ENCODE measurements around the gene RRP7A.
"Not testable (repeated sequence)": the region's sequence is repeated elsewhere in the genome, so short reads cannot be mapped to it uniquely, and the experiment has no call there.

The RRP7A gene

DNA sequence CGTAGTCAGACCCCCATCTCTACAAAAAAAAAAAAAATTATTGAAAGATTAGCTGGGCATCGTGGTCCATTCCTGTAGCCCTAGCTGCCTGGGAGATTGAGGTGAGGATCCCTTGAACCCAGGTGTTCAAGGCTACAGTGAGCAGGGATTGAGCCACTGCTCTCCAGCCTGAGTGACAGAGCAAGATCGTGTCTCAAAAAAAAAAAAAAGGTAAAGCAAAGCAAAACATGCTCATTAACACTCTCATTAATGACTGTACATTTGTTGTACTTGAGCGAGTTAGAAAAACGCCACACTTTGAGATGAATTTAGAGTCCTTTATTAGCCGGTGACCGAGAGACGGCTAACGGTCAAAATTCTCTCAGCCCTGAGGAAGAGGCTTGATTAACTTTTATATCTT lies 28.0 kb upstream of the RRP7A start:
- H3K27me3 Mint-ChIP-seq, result no peaks in the 10 kb centered on the region
- H3K36me3 Mint-ChIP-seq, result no peaks in the 10 kb centered on the region
- peaks cover 15% of the 10 kb centered on the region for H3K4me1 Mint-ChIP-seq
- H3K27ac Mint-ChIP-seq, result no peak overlapping the region
- H3K4me3 Mint-ChIP-seq, result no peak overlapping the region
- no peaks in the 10 kb centered on the region for H3K9me3 Mint-ChIP-seq

GRCh38 chr22:42544686-42545085 lies 25.1 kb upstream of the RRP7A start:
- no peaks in the 10 kb centered on the region for H3K4me1 Mint-ChIP-seq
- no peak overlapping the region for H3K4me3 Mint-ChIP-seq
- H3K9me3 Mint-ChIP-seq, result no peaks in the 10 kb centered on the region
- no peak overlapping the region for H3K27ac Mint-ChIP-seq
- no peaks in the 10 kb centered on the region for H3K36me3 Mint-ChIP-seq
- no peaks in the 10 kb centered on the region for H3K27me3 Mint-ChIP-seq

GRCh38 chr22:42539236-42539771 lies 19.7 kb upstream of the RRP7A start:
- not testable (repeated sequence) for H3K9me3 Mint-ChIP-seq, H3K4me1 Mint-ChIP-seq, H3K4me3 Mint-ChIP-seq, H3K27me3 Mint-ChIP-seq, H3K36me3 Mint-ChIP-seq, H3K27ac Mint-ChIP-seq

- peaks cover 16% of the 10 kb centered on the region for H3K4me1 Mint-ChIP-seq
- not testable (repeated sequence) for H3K36me3 Mint-ChIP-seq, H3K27me3 Mint-ChIP-seq, H3K9me3 Mint-ChIP-seq, H3K27ac Mint-ChIP-seq, H3K4me3 Mint-ChIP-seq
These were observed 17.7 kb upstream of the RRP7A start for GRCh38 chr22:42537199-42537831.

- H3K27me3 Mint-ChIP-seq, H3K27ac Mint-ChIP-seq, H3K4me3 Mint-ChIP-seq, H3K9me3 Mint-ChIP-seq, H3K36me3 Mint-ChIP-seq: not testable (repeated sequence)
- H3K4me1 Mint-ChIP-seq, result peaks cover 16% of the 10 kb centered on the region
These were observed 17.0 kb upstream of the RRP7A start for GRCh38 chr22:42536634-42537033.

DNA sequence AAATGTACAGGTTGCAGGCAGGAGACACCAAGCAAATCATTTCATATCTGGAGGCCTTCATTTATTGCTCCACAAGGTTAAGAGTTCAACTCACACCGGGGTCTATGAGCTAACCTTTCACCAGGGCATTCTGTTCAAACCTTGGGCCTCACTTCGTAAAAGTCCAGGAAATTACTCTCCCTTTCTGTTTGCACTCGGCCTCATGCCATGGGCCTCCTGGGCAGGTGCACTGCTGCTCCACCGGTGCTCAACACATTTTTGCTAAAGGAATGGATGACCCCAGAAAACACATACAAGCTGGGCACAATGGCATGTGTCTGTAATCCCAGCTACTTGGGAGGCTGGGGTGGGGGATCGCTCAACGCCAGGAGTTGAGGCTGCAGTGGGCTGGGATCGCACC lies 16.6 kb upstream of the RRP7A start:
- no peak overlapping the region for H3K27ac Mint-ChIP-seq
- no peaks in the 10 kb centered on the region for H3K36me3 Mint-ChIP-seq
- H3K4me1 Mint-ChIP-seq, result peaks cover 16% of the 10 kb centered on the region
- H3K9me3 Mint-ChIP-seq, result no peaks in the 10 kb centered on the region
- H3K4me3 Mint-ChIP-seq, result peak overlapping the region; percentile 20
- H3K27me3 Mint-ChIP-seq, result no peaks in the 10 kb centered on the region

GRCh38 chr22:42535082-42535731 lies 15.6 kb upstream of the RRP7A start:
- peaks cover 16% of the 10 kb centered on the region for H3K4me1 Mint-ChIP-seq
- H3K27me3 Mint-ChIP-seq, H3K9me3 Mint-ChIP-seq, H3K36me3 Mint-ChIP-seq, H3K27ac Mint-ChIP-seq, H3K4me3 Mint-ChIP-seq: not testable (repeated sequence)

GRCh38 chr22:42533638-42533977 lies 14.0 kb upstream of the RRP7A start:
- Mint-ChIP-seq H3K36me3 (no peaks in the 10 kb centered on the region), H3K27ac (peak overlapping the region; percentile 16), H3K9me3 (no peaks in the 10 kb centered on the region), H3K4me3 (peak overlapping the region; percentile 75), H3K4me1 (peaks cover 16% of the 10 kb centered on the region), H3K27me3 (no peaks in the 10 kb centered on the region)

GRCh38 chr22:42531401-42532084 lies 11.9 kb upstream of the RRP7A start:
- not testable (repeated sequence) for H3K9me3 Mint-ChIP-seq, H3K27me3 Mint-ChIP-seq, H3K4me3 Mint-ChIP-seq, H3K27ac Mint-ChIP-seq, H3K36me3 Mint-ChIP-seq, H3K4me1 Mint-ChIP-seq

- not testable (repeated sequence) for H3K27me3 Mint-ChIP-seq, H3K4me1 Mint-ChIP-seq, H3K36me3 Mint-ChIP-seq, H3K27ac Mint-ChIP-seq, H3K4me3 Mint-ChIP-seq, H3K9me3 Mint-ChIP-seq
These were observed 9.8 kb upstream of the RRP7A start for GRCh38 chr22:42529435-42529834.

DNA sequence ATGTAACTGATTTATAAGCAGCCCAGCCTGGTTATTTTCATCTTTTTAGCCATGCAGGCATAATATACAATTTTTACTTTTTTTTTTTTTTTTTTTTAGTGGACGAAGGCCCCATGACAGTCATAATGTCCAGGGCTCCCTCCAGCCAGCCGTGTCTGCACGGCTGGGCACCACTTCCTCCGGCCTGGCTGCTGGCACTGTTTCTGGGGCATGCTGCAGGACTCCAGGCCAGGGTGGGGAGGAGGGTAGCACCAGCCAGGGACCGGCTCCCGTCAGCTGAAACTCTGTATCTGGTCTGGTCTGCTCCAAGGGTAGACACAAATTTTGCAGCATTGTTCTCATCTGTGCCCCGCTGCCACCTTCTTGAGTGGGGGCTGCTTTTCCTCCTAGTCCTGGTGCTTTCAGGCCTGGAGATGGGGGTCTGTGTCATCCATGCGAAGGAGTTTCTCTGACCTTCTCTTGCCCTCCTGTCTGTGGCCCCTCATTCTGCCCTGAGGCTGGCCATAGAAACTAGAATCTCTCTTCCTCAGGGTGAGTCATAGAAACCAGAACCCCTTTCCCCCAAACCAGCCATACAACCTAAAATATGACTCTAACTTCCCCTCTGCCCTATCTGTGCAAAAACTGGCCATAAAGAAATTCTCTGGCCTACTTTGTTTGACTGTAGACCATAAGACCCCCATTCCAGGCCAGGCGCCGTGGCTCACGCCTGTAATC lies 9.2 kb upstream of the RRP7A start:
- no peaks in the 10 kb centered on the region for H3K36me3 Mint-ChIP-seq
- peaks cover 7% of the 10 kb centered on the region for H3K4me1 Mint-ChIP-seq
- no peaks in the 10 kb centered on the region for H3K9me3 Mint-ChIP-seq
- no peak overlapping the region for H3K4me3 Mint-ChIP-seq
- no peak overlapping the region for H3K27ac Mint-ChIP-seq
- no peaks in the 10 kb centered on the region for H3K27me3 Mint-ChIP-seq

- Mint-ChIP-seq H3K9me3 (no peaks in the 10 kb centered on the region), H3K27me3 (no peaks in the 10 kb centered on the region), H3K4me1 (peaks cover 18% of the 10 kb centered on the region), H3K4me3 (no peak overlapping the region), H3K27ac (no peak overlapping the region), H3K36me3 (peaks cover 6% of the 10 kb centered on the region)
These were observed 3.0 kb upstream of the RRP7A start for GRCh38 chr22:42522546-42522945.

GRCh38 chr22:42521228-42521546 lies 1.6 kb upstream of the RRP7A start:
- Mint-ChIP-seq H3K9me3 (no peaks in the 10 kb centered on the region), H3K36me3 (peaks cover 6% of the 10 kb centered on the region), H3K4me3 (peak overlapping the region; percentile 97), H3K4me1 (peaks cover 18% of the 10 kb centered on the region), H3K27me3 (no peaks in the 10 kb centered on the region), H3K27ac (peak overlapping the region; percentile 11)

DNA sequence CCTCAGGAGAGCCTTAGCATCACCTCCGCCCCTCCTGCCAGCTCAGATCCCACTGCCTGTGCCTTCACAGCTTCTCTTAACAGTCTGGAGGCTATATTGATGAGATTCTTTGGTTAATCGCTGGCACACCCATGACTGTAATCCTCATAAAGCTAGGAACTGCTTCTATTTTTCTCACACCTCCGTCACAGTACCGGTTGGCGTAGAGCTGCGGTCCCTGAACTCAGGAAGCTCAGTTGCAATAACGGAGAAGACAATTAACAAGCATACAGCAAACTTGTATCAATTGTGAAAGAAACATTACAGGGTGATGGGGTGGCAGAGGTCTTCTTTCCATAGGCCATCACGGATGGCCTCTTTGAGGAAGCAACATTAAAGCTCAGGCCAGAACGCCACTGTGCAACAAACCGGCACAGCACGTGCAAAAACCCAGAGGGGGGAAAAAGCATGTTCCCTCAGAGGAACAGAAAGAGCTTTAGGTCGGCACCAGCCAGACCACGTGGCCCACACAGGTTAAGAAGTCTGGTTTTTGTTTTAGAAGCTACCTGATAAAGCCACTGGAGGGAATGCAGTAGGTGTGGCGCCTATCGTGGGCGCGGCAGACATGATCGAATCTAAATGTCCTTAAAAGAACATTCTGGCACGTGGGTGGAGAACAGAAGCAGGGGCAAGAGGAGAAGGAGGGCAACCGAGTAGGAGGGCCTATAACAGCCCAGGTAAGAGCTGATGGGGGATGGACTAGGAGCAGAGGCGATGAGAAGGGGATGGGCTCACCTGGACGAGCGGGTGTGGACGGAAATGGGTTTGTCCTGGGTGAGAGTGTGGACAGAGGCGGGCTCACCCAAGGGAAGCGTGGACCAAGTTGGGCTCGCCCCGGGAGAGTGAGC lies 715 bp downstream of the RRP7A start:
- not testable (repeated sequence) for H3K36me3 Mint-ChIP-seq, H3K27me3 Mint-ChIP-seq, H3K9me3 Mint-ChIP-seq
- peak overlapping the region; percentile 97 for H3K27ac Mint-ChIP-seq
- peak overlapping the region; percentile 97 for H3K4me3 Mint-ChIP-seq
- H3K4me1 Mint-ChIP-seq, result peaks cover 18% of the 10 kb centered on the region

DNA sequence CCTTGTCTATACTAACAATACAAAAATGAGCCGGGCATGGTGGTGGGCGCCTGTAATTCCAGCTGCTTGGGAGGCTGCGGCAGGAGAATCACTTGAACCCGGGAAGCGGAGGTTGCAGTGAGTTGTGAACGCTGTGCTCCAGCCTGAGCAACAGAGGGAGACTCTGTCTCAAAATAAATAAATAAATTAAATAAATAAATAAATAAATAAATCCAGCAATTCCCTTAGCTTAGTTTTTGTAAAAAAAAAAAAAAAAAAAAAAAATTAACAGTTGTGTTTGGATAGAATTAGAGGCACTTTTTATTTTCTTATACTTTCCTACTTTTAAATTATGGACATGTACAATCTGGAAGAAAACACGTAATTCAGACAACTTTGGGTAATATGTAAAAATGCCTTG lies 2.5 kb downstream of the RRP7A start:
- H3K27me3 Mint-ChIP-seq, H3K27ac Mint-ChIP-seq, H3K9me3 Mint-ChIP-seq, H3K36me3 Mint-ChIP-seq: not testable (repeated sequence)
- peaks cover 18% of the 10 kb centered on the region for H3K4me1 Mint-ChIP-seq
- H3K4me3 Mint-ChIP-seq, result peak overlapping the region; percentile 36
